ENCODE measurements around the gene FBF1.

The FBF1 gene

GRCh38 chr17:75913537-75914210 is 27.2 kb downstream of the FBF1 start:
- DNase-seq = no peak

- no peak for DNase-seq
Measured at GRCh38 chr17:75910699-75911098, 30.1 kb downstream of the FBF1 start.

DNA sequence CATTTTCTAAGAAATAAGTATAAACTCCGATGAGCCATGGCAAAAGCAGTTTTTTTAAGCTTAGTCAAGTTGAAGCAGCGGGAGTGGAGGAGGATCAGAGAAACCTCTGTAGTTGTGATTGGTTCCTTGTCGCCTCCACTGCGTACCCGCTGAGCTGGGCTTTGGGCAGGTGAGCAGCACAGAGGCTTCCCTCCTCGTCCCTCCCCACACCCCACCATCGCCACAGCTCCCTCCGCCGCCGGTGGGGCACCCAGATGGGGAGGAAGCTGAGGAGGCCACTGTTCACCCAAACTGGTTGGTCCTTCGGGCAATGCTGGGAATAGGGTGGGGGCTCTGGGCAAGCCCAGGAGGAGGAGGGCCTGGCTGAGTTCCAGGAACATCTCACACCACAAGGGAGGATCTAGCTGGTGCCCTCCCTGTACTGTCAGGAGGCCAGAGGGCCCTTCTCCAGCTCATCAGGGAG is 31.0 kb downstream of the FBF1 start:
- DNase-seq = no peak

DNA sequence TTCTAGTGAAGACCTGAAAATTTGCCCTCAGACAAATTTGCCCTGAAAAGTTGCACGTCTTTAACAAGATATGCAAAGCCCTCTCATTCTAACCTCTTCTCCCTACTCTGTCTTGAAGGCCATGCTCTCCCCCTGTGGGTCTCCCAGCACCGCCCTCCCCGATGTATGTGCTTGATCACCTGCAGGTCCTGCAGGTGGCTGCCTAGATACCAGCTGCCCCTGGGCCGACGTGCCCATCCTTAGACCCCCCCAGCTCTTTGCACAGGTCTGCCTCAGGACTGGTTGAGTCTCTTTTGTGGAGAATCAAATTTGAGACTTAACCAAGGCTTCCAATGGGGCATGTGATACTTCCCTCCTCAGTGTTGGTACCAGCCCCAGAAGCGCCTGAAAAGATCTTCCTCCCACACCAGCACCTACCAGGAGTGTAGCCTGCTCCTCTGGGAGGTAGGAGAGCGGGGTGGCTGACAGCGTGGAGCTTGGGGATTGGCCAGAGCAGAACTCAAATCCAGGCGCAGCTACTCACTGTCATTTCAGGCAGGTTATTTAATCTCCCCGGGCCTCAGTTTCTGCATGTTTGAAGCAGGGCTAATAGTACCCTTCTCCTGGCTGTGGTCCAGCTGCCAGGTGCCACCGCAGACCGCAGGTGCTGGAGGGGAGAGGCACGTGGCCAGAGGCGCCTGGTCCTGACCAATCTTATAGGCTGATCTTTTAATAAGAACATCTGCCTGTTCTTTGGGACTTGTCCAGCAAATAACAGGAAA is 31.6 kb downstream of the FBF1 start:
- no peak for DNase-seq

DNA sequence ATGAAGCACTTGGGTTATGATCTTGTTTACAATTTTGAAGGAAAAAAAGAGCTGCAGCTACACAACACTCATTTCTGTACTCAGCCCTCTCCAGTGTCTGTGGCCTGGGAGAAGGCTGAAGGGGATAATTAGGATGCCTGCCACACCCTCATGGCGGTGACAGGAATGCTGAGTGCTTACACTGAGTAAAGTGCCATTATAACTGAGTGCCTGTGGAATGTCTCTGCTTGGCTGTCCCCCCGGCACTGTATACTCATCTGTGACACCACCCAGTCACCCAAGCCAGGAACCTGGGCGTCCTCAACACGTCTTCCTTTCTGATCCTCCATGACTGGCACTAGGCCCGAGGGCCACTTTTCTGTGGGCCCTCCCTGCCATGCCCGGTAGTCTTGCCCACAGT is 32.6 kb downstream of the FBF1 start:
- DNase-seq = no peak

GRCh38 chr17:75906143-75906884 is 34.5 kb downstream of the FBF1 start:
- no peak for DNase-seq

- peak; percentile 83 to 97 (median 90) for DNase-seq
Measured at GRCh38 chr17:75904749-75905521, 35.9 kb downstream of the FBF1 start, which contains the start of gene MRPL38. MRPL38 (minus strand) TSS chr17:75904884; CDS start chr17:75904875, 9 bp downstream.

DNA sequence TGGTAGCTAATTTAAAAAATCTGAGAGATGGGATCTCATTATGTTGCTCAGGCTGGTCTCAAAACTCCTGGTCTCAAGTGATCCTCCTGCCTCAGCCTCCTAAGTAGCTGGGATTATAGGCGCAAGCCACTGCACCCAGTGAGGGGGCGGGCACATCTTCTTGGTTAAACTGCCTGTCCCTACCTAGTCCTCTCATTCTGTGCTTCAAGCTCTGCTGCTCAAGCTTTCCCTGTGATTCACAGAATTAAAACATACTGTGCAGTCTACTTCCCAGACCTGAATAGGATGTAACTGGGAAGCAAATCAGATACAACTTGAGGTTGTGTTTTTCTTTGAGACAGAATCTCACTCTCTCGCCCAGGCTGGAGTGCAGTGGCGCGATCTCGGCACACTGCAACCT is 38.4 kb downstream of the FBF1 start:
- DNase-seq = no peak

- no peak for DNase-seq
Measured at GRCh38 chr17:75901727-75902126, 39.1 kb downstream of the FBF1 start.

- DNase-seq = peak in 1 of 5 donors; percentile 4
Measured at GRCh38 chr17:75900691-75901533, 39.9 kb downstream of the FBF1 start.

DNA sequence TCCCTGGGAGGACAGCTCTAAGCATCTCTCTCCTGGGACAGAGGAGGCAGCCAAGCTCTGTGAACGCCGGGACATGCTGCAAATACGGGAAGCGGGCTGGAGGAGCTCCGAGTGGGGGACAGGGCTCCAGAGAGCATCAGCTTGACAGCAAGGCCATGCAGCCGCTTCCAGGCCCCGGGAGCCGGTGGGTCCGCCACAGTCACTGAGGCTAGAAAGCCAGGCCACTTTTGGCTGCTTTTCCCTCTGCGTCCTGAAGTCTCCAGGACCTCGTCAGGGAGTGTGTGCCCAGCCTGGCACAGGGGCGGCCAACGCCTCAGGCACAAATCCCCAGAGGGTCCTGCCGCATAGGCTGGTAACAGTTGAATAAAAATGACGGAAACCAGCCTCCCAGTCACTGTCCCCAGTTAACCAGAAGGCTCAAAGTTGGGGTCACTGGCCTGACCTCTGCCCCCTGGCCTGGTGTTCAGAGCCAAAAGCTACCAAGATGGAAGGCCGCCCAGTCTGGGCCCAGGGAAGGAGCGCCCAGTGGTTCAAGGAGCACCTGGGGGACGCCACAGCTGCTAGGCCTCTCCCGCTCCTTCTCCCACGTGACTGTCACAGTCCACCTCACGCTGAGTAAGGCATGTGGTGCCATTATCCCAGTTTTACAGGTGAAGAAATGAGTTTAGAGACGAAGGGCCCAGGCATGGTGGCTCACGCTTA is 40.9 kb downstream of the FBF1 start:
- DNase-seq = no peak

DNA sequence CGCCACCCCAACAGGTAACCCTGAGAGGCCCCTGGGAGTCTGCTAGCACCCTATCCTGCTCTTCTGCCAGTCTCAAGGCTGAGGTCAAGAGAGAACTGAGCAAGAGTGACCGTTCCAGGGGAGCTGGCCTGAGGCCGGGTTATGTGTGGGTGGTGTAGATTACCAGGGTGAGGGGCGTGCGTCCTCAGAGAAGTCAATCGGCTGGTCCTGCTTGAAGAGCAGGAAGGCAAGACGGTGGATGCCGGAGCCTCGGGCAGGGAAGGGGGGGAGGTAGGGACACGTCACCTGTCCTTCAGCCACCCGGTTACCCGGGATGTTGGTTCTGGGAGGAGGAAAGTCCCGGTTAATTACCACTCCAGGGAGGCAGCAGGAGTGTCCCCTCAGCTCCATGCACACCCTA is 41.5 kb downstream of the FBF1 start:
- no peak for DNase-seq

DNA sequence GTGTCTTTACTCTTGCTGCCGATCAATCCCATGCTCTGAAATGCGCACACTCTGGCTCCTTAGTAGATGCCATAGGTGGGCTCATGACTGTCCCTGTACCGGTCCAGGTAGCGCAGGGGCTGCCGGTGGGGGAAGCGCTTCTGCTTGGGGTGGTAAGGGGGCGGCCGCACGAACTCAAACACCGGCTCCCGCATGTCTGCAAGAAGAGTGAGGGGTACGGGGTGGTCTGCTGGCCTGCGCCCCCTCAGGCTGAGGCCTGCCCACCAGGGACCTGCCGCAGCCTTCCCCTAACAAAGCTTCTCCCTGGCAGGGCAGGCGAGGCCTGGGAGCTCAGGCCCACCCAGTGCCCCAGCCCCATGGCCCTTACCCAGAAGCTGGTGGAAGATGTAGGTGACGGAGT is 42.1 kb downstream of the FBF1 start:
- no peak for DNase-seq

GRCh38 chr17:75898065-75898464 is 42.8 kb downstream of the FBF1 start:
- DNase-seq = no peak

DNA sequence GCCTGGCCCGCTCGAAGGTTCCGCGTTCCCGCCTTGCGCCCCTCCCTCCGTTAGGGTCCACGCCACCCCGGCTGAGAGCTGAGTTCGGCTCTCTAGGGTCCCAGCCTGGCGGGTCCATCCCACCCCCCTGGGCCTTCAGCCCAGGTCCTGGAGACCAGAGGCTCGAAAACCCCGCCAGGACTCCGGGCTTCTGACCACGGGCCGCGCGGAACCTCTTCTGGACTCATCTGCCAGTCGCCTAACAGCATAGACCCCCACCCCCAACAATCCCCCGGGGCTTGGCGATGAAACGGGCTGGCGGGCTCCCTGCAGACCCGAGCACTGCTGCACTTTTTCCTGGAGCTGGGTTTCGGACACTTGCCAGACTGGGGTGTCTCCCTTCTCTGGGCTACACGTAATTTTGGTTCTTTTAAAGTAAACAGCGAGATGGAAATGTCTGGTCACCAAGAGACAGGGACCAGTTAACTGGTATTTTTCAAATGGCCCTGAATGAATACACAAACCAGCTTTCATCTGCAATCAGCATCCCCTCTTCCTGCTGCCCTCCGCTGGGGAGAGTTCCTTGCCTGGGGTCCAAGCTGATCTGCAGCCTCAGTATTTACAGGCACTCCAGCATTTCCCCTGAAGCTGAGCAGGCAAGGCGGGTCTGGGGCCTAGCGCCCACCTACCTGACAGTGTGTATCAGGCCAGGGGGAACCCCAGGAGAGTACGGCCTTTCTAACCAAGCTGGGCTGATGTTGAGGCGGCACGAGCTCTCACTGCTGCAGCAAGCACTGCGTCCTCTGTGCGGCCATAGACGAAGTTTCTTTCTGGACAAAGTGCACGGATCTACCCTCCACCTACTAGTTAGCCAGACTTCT is 43.5 kb downstream of the FBF1 start:
- peak in 1 of 5 donors; percentile 14 for DNase-seq

GRCh38 chr17:75896415-75897159 is 44.3 kb downstream of the FBF1 start, which contains the start of gene TRIM65:
TRIM65 (minus strand) TSS chr17:75896951; CDS start chr17:75896937, 14 bp downstream.
- peak; percentile 55 to 78 (median 61) for DNase-seq

DNA sequence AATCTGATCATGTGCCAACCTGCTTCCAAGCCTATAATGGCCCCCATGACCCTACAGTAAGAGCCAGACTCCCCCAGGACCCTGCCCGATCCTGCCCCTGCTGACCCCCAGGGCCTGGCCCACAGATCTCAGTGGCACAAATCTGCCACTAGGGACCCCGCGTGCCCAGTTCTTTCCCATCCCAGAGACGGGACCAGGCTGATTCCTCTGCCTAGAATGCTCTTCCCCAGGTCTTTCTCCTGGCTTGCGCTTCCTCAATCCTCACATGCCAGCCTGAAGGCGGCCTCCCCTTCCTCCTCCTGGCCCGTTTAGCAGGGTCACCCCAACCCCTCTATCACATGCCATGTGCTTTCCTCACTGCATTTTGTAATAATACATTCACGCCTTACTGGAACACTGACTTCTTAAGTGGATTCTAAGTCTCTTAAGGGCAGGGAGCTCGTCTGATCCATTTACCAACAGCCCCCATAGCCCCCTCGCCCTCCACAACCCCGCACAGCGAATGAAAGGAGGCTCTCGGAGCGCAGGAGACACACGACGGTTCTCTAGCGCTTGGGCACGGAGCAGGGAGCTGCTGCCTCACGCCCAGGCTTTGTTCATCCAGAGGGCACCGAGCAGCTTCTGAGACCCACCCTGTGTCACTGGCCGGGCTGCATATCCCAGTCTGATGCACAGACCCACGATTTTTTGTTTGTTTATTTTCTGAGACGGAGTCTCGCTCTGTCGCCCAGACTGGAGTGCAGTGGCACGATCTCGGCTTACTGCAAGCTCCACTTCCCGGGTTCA is 45.3 kb downstream of the FBF1 start:
- DNase-seq = no peak

DNA sequence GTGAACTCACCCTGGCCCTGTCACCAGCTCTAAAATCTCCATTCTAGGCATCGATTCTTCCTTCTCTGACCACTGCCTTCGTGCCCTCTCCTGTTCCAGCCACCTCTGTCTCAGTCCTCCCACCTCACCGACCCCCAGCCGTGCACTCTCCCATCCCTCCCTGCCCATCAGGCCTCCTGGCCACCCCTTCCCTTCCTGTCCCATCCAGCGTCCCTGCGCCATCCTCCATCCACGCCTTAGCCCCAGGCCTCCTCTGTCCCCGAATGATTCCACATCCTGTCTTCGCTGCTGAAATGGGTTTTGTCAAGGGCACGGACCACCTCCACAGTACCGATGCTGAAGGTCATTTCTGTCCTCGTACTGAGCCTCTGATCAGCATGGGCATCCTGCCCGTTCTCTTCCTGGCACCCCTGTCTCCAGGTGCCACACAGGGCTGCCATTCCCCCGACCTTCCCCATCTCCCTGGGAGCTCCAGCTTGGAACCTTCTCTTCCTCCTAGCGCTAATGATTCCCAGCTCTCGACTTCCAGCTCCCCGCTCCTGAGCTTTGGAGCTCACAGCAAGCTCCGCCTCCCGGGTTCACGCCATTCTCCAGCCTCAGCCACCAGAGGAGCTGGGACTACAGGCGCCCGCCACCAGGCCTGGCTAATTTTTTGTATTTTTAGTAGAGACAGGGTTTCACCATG is 46.7 kb downstream of the FBF1 start:
- no peak for DNase-seq

Measured in T-helper 1 cell (primary cell).